Esophagus muscularis mucosa (tissue), 4 donors: ENCODE data around the gene PADI6.

Source experiments
- CTCF ChIP-seq, 3 experiments: fragments of 200-600 bp in 2 of 3; fragments of 450-650 bp in 1 of 3; sonication (generic) in 2 of 3; IDR thresholded peaks; one replicate each; pipeline ENCODE4 v1.5.1; 2017 to 2019; ENCODE audit warnings: antibody characterized with exemption in 3 of 3, mild to moderate bottlenecking in 2 of 3, moderate library complexity in 1 of 3
- EP300 ChIP-seq: sonication (generic); formaldehyde crosslinking; IDR thresholded peaks from one replicate; pipeline ENCODE4 v1.6.1; 2017; ENCODE audit warnings: antibody characterized with exemption
- POLR2A ChIP-seq: fragments of 450-650 bp; IDR thresholded peaks from one replicate; pipeline ENCODE4 v1.6.1; 2017; ENCODE audit warnings: antibody characterized with exemption, moderate library complexity, mild to moderate bottlenecking, low read depth
- POLR2AphosphoS5 ChIP-seq, 2 donors: sonication (generic); formaldehyde crosslinking; IDR thresholded peaks; one replicate each; pipeline ENCODE4 v1.6.1; 2017; ENCODE audit warnings: antibody characterized with exemption in 2 of 2

- no peak for TF ChIP-seq CTCF (IDR thresholded peaks at IDR 0.05)
- TF ChIP-seq POLR2AphosphoS5 (IDR thresholded peaks at IDR 0.05) = no peak
- TF ChIP-seq POLR2A = no peak
- no peak for TF ChIP-seq EP300
Observed at GRCh38 chr1:17375651-17376050, 3.7 kb downstream of the PADI6 start.
